OCI-LY1 (cell line): ENCODE data around the gene KIRREL3.

Experiments used
- EZH2 ChIP-seq: fragments of 200-600 bp; sonication (generic), shearing (Covaris generic); IDR thresholded peaks from 2 replicates; pipeline ENCODE4 v1.8.0; 2017; ENCODE audit warnings: borderline replicate concordance, mixed run types, mild to moderate bottlenecking, antibody characterized with exemption, low read length, moderate library complexity, mixed read lengths
- TF ChIP-seq, protein P1 (sequence below): fragments of 200-600 bp; sonication (generic), shearing (Covaris generic); IDR thresholded peaks from 2 replicates; pipeline ENCODE4 v1.5.1; 2017; ENCODE audit warnings: mild to moderate bottlenecking, antibody characterized with exemption, low read length, moderate library complexity, mixed read lengths

DNA sequence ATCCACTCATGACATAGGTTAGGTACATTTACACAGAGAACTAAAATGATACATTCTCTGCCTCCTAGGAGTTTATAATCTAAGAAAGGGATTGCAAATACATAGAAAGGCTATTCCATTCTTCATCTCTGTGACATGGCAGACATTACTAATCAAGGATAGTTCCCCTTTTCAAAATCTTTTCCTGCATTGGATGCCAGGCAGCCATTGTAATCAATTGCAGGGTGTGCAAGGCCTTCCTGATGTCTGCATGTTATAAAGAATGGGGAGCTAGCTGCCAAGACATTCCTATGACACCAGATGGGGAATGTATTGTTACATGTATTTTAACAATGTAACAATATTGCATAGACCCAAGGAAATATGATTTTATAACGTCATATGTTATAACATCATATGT is 82.0 kb downstream of the KIRREL3 start:
- TF ChIP-seq, protein P1, sequence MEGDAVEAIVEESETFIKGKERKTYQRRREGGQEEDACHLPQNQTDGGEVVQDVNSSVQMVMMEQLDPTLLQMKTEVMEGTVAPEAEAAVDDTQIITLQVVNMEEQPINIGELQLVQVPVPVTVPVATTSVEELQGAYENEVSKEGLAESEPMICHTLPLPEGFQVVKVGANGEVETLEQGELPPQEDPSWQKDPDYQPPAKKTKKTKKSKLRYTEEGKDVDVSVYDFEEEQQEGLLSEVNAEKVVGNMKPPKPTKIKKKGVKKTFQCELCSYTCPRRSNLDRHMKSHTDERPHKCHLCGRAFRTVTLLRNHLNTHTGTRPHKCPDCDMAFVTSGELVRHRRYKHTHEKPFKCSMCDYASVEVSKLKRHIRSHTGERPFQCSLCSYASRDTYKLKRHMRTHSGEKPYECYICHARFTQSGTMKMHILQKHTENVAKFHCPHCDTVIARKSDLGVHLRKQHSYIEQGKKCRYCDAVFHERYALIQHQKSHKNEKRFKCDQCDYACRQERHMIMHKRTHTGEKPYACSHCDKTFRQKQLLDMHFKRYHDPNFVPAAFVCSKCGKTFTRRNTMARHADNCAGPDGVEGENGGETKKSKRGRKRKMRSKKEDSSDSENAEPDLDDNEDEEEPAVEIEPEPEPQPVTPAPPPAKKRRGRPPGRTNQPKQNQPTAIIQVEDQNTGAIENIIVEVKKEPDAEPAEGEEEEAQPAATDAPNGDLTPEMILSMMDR = no peak
- TF ChIP-seq EZH2 = no peak
